ENCODE measurements around the gene DNER.

DNER gene

GRCh38 chr2:229646186-229646723, 68.1 kb downstream of the DNER start:
- no peaks in the 10 kb centered on the region for H3K36me3 ChIP-seq (ENCODE audit: control insufficient read depth, insufficient read depth, low read length)
- H3K4me3 ChIP-seq (ENCODE audit: low read depth, low read length): no peak overlapping the region
- H3K27me3 ChIP-seq (ENCODE audit: control insufficient read depth, insufficient read depth, low read length): no peaks in the 10 kb centered on the region
- H3K9me3 ChIP-seq (ENCODE audit: control insufficient read depth, insufficient read depth, low read depth, low read length): no peaks in the 10 kb centered on the region
- H3K27ac ChIP-seq (ENCODE audit: low read depth, low read length): no peak overlapping the region
- no peak overlapping the region for H3K9ac ChIP-seq (ENCODE audit: low read length)
- no peaks in the 10 kb centered on the region for H3K4me1 ChIP-seq (ENCODE audit: control insufficient read depth, insufficient read depth, low read length)

- Histone ChIP-seq H3K27ac (ENCODE audit: low read depth, low read length) (no peak overlapping the region), H3K4me3 (ENCODE audit: low read depth, low read length) (no peak overlapping the region), H3K9me3 (ENCODE audit: control insufficient read depth, insufficient read depth, low read depth, low read length) (no peaks in the 10 kb centered on the region)
Measured at GRCh38 chr2:229642371-229642770, 72.0 kb downstream of the DNER start.

GRCh38 chr2:229641676-229642075, 72.7 kb downstream of the DNER start:
- Histone ChIP-seq H3K4me3 (ENCODE audit: low read depth, low read length) (no peak overlapping the region), H3K9me3 (ENCODE audit: control insufficient read depth, insufficient read depth, low read depth, low read length) (no peaks in the 10 kb centered on the region), H3K27ac (ENCODE audit: low read depth, low read length) (no peak overlapping the region), H3K4me1 (ENCODE audit: control insufficient read depth, insufficient read depth, low read length) (no peaks in the 10 kb centered on the region), H3K27me3 (ENCODE audit: control insufficient read depth, insufficient read depth, low read length) (no peaks in the 10 kb centered on the region), H3K36me3 (ENCODE audit: control insufficient read depth, insufficient read depth, low read length) (no peaks in the 10 kb centered on the region), H3K9ac (ENCODE audit: low read length) (no peak overlapping the region)

More at GRCh38 chr2:229642371-229642770, 72.0 kb downstream of the DNER start:
- Histone ChIP-seq H3K4me1 (ENCODE audit: control insufficient read depth, insufficient read depth, low read length) (no peaks in the 10 kb centered on the region), H3K36me3 (ENCODE audit: control insufficient read depth, insufficient read depth, low read length) (no peaks in the 10 kb centered on the region), H3K27me3 (ENCODE audit: control insufficient read depth, insufficient read depth, low read length) (no peaks in the 10 kb centered on the region), H3K9ac (ENCODE audit: low read length) (no peak overlapping the region)

- H3K27me3 ChIP-seq (ENCODE audit: control insufficient read depth, insufficient read depth, low read length): no peaks in the 10 kb centered on the region
- no peak overlapping the region for H3K4me3 ChIP-seq (ENCODE audit: low read depth, low read length)
- no peaks in the 10 kb centered on the region for H3K36me3 ChIP-seq (ENCODE audit: control insufficient read depth, insufficient read depth, low read length)
- no peak overlapping the region for H3K27ac ChIP-seq (ENCODE audit: low read depth, low read length)
- no peaks in the 10 kb centered on the region for H3K9me3 ChIP-seq (ENCODE audit: control insufficient read depth, insufficient read depth, low read depth, low read length)
- H3K9ac ChIP-seq (ENCODE audit: low read length): no peak overlapping the region
- H3K4me1 ChIP-seq (ENCODE audit: control insufficient read depth, insufficient read depth, low read length): no peaks in the 10 kb centered on the region
Measured at GRCh38 chr2:229640636-229641035, 73.7 kb downstream of the DNER start.

GRCh38 chr2:229636571-229636970, 77.8 kb downstream of the DNER start:
- no peaks in the 10 kb centered on the region for H3K27me3 ChIP-seq (ENCODE audit: control insufficient read depth, insufficient read depth, low read length)
- H3K9ac ChIP-seq (ENCODE audit: low read length): no peak overlapping the region
- H3K4me1 ChIP-seq (ENCODE audit: control insufficient read depth, insufficient read depth, low read length): no peaks in the 10 kb centered on the region
- no peak overlapping the region for H3K4me3 ChIP-seq (ENCODE audit: low read depth, low read length)
- H3K27ac ChIP-seq (ENCODE audit: low read depth, low read length): no peak overlapping the region
- no peaks in the 10 kb centered on the region for H3K36me3 ChIP-seq (ENCODE audit: control insufficient read depth, insufficient read depth, low read length)
- H3K9me3 ChIP-seq (ENCODE audit: control insufficient read depth, insufficient read depth, low read depth, low read length): no peaks in the 10 kb centered on the region

GRCh38 chr2:229635371-229635680, 79.0 kb downstream of the DNER start:
- no peak overlapping the region for H3K4me3 ChIP-seq (ENCODE audit: low read depth, low read length)
- H3K4me1 ChIP-seq (ENCODE audit: control insufficient read depth, insufficient read depth, low read length): no peaks in the 10 kb centered on the region
- no peaks in the 10 kb centered on the region for H3K36me3 ChIP-seq (ENCODE audit: control insufficient read depth, insufficient read depth, low read length)
- no peaks in the 10 kb centered on the region for H3K9me3 ChIP-seq (ENCODE audit: control insufficient read depth, insufficient read depth, low read depth, low read length)
- no peak overlapping the region for H3K27ac ChIP-seq (ENCODE audit: low read depth, low read length)
- no peak overlapping the region for H3K9ac ChIP-seq (ENCODE audit: low read length)
- H3K27me3 ChIP-seq (ENCODE audit: control insufficient read depth, insufficient read depth, low read length): no peaks in the 10 kb centered on the region

- Histone ChIP-seq H3K27me3 (ENCODE audit: control insufficient read depth, insufficient read depth, low read length) (no peaks in the 10 kb centered on the region), H3K4me1 (ENCODE audit: control insufficient read depth, insufficient read depth, low read length) (no peaks in the 10 kb centered on the region), H3K9me3 (ENCODE audit: control insufficient read depth, insufficient read depth, low read depth, low read length) (no peaks in the 10 kb centered on the region), H3K4me3 (ENCODE audit: low read depth, low read length) (no peak overlapping the region), H3K9ac (ENCODE audit: low read length) (no peak overlapping the region), H3K27ac (ENCODE audit: low read depth, low read length) (no peak overlapping the region), H3K36me3 (ENCODE audit: control insufficient read depth, insufficient read depth, low read length) (no peaks in the 10 kb centered on the region)
Measured at GRCh38 chr2:229634601-229635370, 79.6 kb downstream of the DNER start.

- Histone ChIP-seq H3K36me3 (ENCODE audit: control insufficient read depth, insufficient read depth, low read length) (no peaks in the 10 kb centered on the region), H3K4me1 (ENCODE audit: control insufficient read depth, insufficient read depth, low read length) (no peaks in the 10 kb centered on the region), H3K4me3 (ENCODE audit: low read depth, low read length) (no peak overlapping the region), H3K9ac (ENCODE audit: low read length) (no peak overlapping the region), H3K9me3 (ENCODE audit: control insufficient read depth, insufficient read depth, low read depth, low read length) (no peaks in the 10 kb centered on the region), H3K27ac (ENCODE audit: low read depth, low read length) (no peak overlapping the region), H3K27me3 (ENCODE audit: control insufficient read depth, insufficient read depth, low read length) (no peaks in the 10 kb centered on the region)
Measured at GRCh38 chr2:229633556-229633955, 80.8 kb downstream of the DNER start.

GRCh38 chr2:229629039-229629438, 85.3 kb downstream of the DNER start:
- Histone ChIP-seq H3K9me3 (ENCODE audit: control insufficient read depth, insufficient read depth, low read depth, low read length) (no peaks in the 10 kb centered on the region), H3K36me3 (ENCODE audit: control insufficient read depth, insufficient read depth, low read length) (no peaks in the 10 kb centered on the region), H3K27me3 (ENCODE audit: control insufficient read depth, insufficient read depth, low read length) (no peaks in the 10 kb centered on the region), H3K9ac (ENCODE audit: low read length) (no peak overlapping the region), H3K4me3 (ENCODE audit: low read depth, low read length) (no peak overlapping the region), H3K4me1 (ENCODE audit: control insufficient read depth, insufficient read depth, low read length) (no peaks in the 10 kb centered on the region), H3K27ac (ENCODE audit: low read depth, low read length) (no peak overlapping the region)

GRCh38 chr2:229627728-229628127, 86.6 kb downstream of the DNER start:
- no peaks in the 10 kb centered on the region for H3K4me1 ChIP-seq (ENCODE audit: control insufficient read depth, insufficient read depth, low read length)
- H3K9me3 ChIP-seq (ENCODE audit: control insufficient read depth, insufficient read depth, low read depth, low read length): no peaks in the 10 kb centered on the region
- no peaks in the 10 kb centered on the region for H3K36me3 ChIP-seq (ENCODE audit: control insufficient read depth, insufficient read depth, low read length)
- H3K27me3 ChIP-seq (ENCODE audit: control insufficient read depth, insufficient read depth, low read length): no peaks in the 10 kb centered on the region
- no peak overlapping the region for H3K27ac ChIP-seq (ENCODE audit: low read depth, low read length)
- H3K9ac ChIP-seq (ENCODE audit: low read length): no peak overlapping the region
- no peak overlapping the region for H3K4me3 ChIP-seq (ENCODE audit: low read depth, low read length)

- H3K4me1 ChIP-seq (ENCODE audit: control insufficient read depth, insufficient read depth, low read length): no peaks in the 10 kb centered on the region
- no peaks in the 10 kb centered on the region for H3K9me3 ChIP-seq (ENCODE audit: control insufficient read depth, insufficient read depth, low read depth, low read length)
- no peak overlapping the region for H3K4me3 ChIP-seq (ENCODE audit: low read depth, low read length)
- no peak overlapping the region for H3K9ac ChIP-seq (ENCODE audit: low read length)
- no peaks in the 10 kb centered on the region for H3K27me3 ChIP-seq (ENCODE audit: control insufficient read depth, insufficient read depth, low read length)
- no peak overlapping the region for H3K27ac ChIP-seq (ENCODE audit: low read depth, low read length)
- no peaks in the 10 kb centered on the region for H3K36me3 ChIP-seq (ENCODE audit: control insufficient read depth, insufficient read depth, low read length)
Measured at GRCh38 chr2:229622495-229623355, 91.6 kb downstream of the DNER start.
